Left kidney (tissue), 8 donors: ENCODE data around the gene CIB1. TPM values are rescaled to one million over a fixed set of nuclear protein-coding genes. Genes with fewer than 3 reads are reported as not detected.
"Not testable (repeated sequence)": the region's sequence is repeated elsewhere in the genome, so short reads cannot be mapped to it uniquely, and the experiment has no call there.

Source experiments
- DNase-seq: peaks from one replicate; pipeline ENCODE4 v3.0.0-alpha.2; 2013
- long read RNA-seq, 8 donors: transcript quantifications; one replicate each; lab custom pipeline, GENCODE V29; 2026
- polyA plus RNA-seq: library from polyadenylated mRNA; unstranded; fragments of 120-200 nt; gene quantifications from one replicate; pipeline ENCODE4 v1.2.1, GENCODE V29; 2013; ENCODE audit not compliant: insufficient read length

CIB1 gene
- 49.4 TPM for polyA plus RNA-seq
- long read RNA-seq, donor 1, transcript CIB1-201 (7 exons, 1,247 nt) = major isoform, 24 of 30 reads
- long read RNA-seq, donor 1, partial matches to known transcripts = 6 of 30 reads
- long read RNA-seq, donor 1, other reads (novel, unspliced or antisense) = 0 of 30 reads
- long read RNA-seq, donor 2, transcript CIB1-201 (7 exons, 1,247 nt) = major isoform, 31 of 37 reads
- long read RNA-seq, donor 2, partial matches to known transcripts = 6 of 37 reads
- long read RNA-seq, donor 2, other reads (novel, unspliced or antisense) = 0 of 37 reads
- long read RNA-seq, donor 3, transcript CIB1-201 (7 exons, 1,247 nt) = major isoform, 23 of 34 reads
- long read RNA-seq, donor 3, partial matches to known transcripts = 11 of 34 reads
- long read RNA-seq, donor 3, other reads (novel, unspliced or antisense) = 0 of 34 reads
- long read RNA-seq, donor 4, transcript CIB1-201 (7 exons, 1,247 nt) = major isoform, 5 of 5 reads
- long read RNA-seq, donor 4, partial matches to known transcripts = 0 of 5 reads
- long read RNA-seq, donor 4, other reads (novel, unspliced or antisense) = 0 of 5 reads
- long read RNA-seq, donor 5, transcript CIB1-201 (7 exons, 1,247 nt) = major isoform, 46 of 66 reads
- long read RNA-seq, donor 5, partial matches to known transcripts = 13 of 66 reads
- long read RNA-seq, donor 5, other reads (novel, unspliced or antisense) = 6 of 66 reads
- long read RNA-seq, donor 6, transcript CIB1-201 (7 exons, 1,247 nt) = major isoform, 21 of 27 reads
- long read RNA-seq, donor 6, partial matches to known transcripts = 6 of 27 reads
- long read RNA-seq, donor 6, other reads (novel, unspliced or antisense) = 0 of 27 reads
- long read RNA-seq, donor 7, transcript CIB1-201 (7 exons, 1,247 nt) = major isoform, 41 of 66 reads
- long read RNA-seq, donor 7, partial matches to known transcripts = 25 of 66 reads
- long read RNA-seq, donor 7, other reads (novel, unspliced or antisense) = 0 of 66 reads
- long read RNA-seq, donor 8, transcript CIB1-201 (7 exons, 1,247 nt) = major isoform, 16 of 16 reads
- long read RNA-seq, donor 8, partial matches to known transcripts = 0 of 16 reads
- long read RNA-seq, donor 8, other reads (novel, unspliced or antisense) = 0 of 16 reads

DNA sequence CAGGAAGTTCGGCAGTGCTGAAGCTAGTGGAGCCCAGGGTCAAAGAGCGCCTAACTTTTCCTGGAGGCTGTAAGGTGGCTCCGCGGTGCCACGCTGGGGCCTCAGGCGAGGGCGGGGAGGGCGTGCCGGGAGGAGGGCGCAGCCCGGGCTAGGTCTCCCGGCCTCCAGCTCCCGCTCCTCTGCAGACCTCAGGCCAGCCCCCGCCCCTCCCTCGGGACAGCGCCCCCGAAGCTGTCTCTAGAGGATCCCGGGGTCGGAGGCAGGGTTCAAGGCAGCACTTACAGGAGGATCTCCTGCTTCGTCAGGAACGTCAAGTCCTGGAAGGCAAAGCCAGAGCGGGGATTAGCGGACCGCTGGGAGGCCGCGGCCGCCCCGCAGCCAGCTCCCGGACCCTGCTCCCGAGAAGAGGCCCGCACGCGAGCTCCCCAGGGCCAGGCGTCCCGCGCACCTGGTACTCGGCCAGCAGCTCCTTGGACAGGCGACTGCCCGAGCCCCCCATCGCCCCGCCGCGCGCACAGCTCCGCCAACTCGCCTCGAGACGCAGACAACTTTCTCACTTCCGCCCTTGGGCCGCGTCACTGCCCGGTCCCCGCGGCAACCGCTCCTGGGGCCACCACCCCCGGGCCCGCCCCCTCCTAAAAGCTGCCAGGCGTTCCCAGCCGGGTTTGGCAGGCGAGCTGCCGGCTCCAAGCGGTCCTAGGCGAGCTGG is at the start of gene CIB1:
Gene CIB1 (minus strand): TSS at position 555 of the 709 bp plus-strand sequence. CDS start 56 bp downstream, at position 499.
- peak; percentile 94 for DNase-seq

DNA sequence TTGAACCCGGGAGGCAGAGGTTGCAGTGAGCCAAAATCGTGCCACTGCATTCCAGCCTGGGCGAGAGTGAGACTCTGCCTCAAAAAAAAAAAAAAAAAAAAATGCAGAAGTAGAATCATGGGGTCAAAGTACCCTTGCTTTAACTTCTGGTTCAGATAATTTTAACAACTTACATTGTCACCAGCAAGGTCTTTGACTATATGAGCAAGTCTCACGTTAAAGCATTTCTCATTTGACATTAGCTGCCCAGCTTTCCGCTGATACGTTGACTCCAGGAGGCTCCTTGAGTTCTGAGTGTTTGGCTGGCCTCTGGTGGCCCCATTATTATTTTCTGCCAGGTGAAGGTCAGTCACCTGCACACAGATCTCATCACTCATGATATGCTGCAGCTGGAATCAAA is 47.9 kb upstream of the CIB1 start:
- DNase-seq = not testable (repeated sequence)

DNA sequence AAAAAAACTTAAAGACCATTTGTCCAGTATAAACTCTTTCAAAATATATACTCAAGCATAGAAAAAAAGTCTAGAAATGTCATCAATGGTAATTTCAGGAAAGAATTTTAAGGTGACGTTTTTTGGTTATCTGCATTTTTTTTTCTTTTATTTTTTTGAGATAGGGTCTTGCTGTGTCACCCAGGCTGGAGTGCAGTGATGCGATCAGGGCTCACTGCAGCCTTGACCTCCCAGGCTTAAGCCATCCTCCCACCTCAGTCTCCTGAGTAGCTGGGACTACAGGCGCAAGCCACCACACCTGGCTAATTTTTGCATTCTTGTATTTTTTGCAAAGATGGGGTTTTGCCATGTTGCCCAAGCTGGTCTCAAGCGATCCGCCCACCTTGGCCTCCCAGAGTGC is 47.0 kb upstream of the CIB1 start:
- not testable (repeated sequence) for DNase-seq

DNA sequence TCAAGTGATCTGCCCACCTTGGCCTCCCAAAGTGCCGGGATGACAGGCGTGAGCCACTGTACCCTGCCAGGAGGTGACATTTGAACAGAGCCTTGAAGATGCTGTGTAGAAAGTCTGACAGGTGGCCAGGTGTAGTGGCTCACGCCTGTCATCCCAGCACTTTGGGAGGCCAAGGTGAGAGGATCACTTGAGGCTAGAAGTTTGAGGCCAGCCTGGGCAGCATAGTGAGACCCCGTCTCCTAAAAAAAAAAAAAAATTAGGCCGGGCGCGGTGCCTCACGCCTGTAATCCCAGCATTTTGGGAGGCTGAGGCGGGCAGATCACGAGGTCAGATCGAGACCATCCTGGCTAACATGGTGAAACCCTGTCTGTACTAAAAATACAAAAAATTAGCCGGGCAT is 44.7 kb upstream of the CIB1 start:
- DNase-seq = not testable (repeated sequence)

DNA sequence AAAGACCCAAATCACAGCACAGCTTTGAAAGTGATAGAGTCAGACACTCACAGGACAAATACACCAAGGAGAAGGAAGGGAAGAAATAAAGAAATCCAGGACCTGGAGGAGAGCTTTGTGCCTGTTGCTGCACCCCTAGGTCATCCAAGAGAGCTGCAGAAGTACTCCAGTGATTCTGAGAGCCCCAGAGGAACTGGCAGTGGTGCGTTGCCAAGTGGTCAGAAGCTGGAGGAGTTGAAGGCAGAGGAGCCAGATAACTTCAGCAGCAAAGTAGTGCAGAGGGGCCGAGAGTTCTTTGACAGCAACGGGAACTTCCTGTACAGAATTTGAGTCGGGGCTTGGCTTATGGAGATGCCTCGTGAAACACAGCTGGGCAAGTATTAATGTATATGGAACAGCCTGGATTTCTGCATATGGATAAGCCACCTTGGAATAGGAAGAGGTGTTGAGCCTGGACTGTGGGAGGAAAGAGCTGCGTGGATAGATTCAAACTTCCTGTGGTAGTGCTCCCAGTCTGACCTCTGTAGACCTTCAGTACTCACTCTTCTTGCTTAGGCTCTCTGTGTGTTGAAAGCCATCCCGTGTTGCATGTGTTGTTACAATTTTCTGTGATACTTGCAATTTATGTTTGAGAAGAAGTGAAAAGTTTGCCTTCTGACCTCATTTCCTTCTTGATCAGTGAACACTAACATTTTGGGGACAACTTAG is 37.9 kb upstream of the CIB1 start:
- DNase-seq = no peak

DNA sequence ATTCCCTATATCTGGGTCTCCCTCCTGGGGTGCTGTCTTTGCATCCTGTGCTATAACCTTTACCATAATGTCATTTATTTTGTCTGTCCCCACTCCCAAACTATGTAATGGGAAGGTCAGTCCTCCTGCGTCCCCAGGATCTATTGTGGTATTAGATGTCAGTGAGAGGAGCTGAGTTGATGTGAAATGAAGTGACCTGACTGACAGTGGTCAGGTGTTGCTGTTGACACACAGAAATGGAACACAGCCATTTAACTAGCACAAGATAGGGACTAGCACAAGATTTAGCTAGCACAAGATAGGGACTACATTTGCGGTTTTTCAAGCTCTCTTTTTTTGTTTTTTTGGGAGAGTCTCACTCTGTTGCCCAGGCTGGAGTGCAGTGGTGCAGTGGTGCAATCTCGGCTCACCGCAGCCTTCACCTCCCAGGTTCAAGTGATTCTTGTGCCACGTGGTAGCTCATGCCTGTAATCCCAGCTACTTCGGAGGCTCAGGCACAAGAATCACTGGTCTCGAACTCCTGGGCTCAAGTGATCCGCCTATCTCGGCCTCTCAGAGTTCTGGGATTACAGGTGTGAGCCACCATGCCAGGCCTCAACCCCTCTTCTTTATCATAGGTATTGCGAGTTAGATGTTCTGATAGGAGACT is 36.9 kb upstream of the CIB1 start:
- no peak for DNase-seq

DNA sequence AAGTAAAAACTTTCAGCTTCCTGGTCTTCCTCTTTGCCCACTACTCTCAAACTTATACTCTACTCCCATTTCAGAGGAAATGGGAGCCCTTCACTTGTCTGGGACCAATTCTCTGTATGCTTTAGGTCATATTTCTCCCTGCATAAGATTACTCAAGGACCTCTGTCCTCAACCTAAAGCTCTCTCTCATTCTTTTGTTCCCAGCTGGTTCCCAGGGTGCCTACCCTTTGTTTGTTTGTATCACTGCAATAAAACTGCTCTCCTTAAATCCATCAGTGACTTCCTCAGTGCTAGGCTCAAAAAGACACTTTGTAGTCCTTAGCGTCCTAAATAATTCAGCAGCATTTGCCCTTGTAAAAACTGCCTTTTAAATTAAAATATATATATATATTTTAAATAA is 34.7 kb upstream of the CIB1 start:
- DNase-seq = no peak

DNA sequence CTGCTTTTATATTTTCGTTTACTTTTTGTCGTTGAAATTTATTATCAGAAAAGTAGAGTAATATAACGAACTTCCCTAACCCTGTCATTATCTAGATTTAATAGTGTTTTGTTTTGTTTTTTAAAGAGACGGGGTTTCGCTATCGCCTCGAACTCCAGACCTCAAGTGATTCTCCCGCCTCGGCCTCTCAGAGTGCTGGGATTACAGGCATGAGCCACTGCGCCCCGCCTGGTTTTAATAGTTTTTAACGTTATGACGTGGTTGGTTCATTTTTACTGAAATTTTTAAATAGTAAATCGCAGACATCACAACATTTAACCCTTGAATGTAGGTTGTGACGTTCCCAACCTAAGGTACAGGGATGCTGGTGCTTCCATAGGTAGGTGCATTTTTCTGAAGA is 32.7 kb upstream of the CIB1 start:
- no peak for DNase-seq

DNA sequence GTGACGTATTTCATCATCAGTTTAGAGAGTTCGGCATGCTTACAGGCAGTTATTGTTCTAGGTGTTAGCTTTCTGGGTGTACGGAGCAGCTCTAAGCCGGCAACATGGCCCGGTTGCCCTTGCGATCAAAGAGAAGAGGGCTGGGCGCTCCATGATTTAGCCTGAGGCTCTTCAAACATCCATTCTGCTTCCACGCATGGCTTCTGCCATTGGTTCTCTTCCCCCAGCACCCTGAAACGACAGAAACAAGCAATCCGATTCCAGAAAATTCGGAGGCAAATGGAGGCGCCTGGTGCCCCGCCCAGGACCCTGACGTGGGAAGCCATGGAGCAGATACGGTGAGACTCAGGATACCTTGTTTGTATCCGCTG is 32.3 kb upstream of the CIB1 start:
- DNase-seq = no peak

DNA sequence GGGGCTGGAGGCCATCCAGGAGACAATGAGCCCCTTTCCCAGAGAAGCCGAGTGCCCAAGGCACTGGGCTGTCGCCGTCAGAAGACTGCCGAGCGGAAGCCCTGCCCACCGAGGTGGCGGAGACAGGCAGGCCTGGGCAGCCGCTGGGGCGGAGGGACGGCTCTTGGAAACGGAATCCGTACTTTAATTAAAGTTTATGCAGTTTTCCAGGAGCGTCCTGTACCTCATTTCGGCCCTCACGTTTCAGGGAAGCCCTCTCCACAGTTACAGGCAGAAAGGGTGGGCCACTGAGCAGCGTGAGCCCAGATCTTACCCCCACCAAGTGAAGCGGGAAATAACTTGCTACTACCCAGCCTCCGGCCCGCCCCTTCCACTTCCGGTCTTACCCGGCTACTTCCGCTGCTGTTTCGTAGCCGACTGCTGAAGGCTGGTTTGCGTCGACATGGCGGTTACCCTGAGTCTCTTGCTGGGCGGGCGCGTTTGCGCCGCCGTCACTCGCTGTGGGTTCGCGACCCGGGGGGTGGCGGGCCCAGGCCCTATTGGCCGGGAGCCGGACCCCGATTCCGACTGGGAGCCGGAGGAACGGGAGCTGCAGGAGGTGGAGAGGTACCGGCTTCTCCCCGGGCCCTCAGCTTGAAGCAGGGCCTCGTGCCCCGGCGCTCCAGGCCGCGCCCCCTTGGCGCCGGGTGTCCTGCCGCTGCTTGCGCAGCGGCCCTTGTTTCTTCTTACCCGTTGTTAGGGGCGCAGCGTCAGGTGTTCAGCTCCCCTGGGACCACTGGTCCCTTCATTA is 31.7 kb upstream of the CIB1 start, which contains the start of gene NGRN:
Gene NGRN (plus strand): TSS at position 402 of the 790 bp plus-strand sequence. CDS start 41 bp downstream, at position 443.
- DNase-seq = peak; percentile 93

DNA sequence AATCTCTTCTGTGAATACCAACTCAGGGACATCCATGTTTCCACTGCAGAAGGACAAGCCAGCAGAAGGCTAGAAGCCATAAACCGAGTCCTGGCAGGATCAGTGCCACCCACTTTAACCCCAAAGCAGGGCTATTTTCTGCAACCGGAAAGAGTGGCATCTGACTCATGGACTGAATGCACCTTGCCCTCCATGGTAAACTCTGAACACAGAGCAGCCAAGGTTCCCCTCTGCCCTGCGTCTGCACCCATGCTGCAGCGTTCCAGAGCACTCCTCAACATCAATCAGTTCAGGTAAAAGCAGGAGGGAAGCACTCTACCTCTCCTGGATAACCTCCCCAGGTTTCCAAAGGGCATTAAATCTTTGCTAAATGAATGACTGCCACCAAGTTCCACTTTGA is 30.9 kb upstream of the CIB1 start:
- DNase-seq = no peak

DNA sequence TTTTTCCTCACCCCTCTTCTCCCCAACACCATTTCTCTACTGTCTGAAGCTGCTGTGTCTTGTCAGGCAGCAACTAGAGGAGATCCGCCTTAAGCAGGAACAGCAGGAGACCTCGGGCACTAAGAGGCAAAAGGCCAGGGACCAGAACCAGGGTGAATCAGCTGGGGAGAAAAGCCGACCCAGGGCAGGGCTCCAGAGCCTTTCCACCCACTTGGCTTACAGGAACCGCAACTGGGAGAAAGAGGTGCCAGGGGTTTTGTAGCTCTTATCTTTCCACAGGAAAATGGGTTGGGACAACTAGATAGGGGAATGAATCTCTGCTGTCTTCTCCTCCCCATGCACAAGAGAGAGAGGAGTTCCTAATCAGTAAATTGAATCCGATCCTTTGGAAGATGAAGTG is 28.7 kb upstream of the CIB1 start:
- no peak for DNase-seq

DNA sequence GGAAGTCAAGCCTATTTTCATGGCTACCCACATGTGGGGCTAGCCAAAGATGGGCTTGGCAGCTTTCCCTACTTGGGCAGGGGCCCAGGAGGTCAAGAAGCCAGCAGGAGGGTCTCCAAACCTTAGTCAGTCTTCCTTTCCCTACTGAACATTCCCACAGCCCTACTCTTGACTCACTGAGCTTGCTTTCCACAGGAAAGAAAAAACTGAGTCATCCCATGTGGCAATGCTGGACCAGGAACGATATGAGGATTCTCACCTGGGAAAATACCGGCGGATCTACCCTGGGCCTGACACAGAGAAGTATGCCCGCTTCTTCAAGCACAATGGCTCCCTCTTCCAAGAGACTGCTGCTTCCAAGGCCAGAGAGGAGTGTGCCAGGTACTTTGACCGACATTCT is 28.1 kb upstream of the CIB1 start:
- DNase-seq = no peak

DNA sequence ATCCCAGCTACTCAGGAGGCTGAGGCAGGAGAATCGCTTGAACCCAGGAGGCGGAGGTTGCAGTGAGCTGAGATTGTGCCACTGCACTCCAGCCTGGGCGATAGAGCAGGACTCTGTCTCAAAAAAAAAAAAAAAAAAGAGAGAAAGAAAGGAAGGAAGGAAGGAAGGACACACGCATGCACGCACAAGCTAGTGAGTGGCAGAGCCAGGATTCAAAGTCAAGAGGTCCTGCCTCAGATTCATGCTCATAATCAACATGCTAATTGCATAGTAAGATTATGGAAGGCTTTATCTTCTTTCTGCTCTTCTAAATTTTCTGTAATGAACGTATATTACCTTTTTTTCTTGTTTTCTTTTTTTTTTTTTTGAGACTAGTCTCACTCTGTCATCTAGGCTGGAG is 27.0 kb upstream of the CIB1 start:
- DNase-seq = not testable (repeated sequence)

DNA sequence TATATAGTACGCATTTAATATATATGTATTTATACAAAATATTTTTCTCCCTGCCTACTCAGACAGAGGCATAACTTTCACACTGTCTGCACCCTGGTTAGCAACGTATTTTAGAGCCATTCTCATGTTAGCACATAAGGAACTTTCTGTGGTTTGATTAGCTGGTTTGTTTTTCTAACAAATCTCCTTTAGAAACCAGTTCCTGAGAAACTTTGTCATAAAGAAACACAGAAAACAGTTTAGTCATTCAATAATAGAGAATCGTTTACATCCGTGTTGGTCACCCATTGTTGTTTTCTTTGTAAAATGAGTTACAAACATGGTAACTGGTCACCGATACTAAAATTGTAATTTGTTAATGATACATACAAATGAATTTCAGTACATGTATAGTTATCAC is 25.8 kb upstream of the CIB1 start:
- DNase-seq = no peak

DNA sequence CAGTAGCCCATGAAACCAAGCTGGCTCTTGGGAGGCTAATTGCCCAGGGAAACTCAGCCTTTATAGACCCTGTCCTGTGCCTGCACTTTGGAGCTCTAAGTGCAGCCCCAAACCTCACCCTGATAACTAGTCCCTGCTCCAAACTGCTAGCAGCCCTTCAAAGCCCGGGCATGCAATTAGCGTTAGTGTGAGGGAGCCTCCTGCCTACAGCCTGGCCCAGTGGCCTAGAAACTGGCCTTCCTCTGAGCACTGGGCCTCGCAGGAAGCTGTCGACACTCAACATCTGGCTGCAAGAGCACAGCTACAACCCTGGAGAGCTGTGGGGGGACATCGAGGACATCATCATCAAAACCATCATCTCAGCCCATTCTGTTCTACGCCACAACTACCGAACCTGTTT is 24.0 kb upstream of the CIB1 start:
- no peak for DNase-seq

DNA sequence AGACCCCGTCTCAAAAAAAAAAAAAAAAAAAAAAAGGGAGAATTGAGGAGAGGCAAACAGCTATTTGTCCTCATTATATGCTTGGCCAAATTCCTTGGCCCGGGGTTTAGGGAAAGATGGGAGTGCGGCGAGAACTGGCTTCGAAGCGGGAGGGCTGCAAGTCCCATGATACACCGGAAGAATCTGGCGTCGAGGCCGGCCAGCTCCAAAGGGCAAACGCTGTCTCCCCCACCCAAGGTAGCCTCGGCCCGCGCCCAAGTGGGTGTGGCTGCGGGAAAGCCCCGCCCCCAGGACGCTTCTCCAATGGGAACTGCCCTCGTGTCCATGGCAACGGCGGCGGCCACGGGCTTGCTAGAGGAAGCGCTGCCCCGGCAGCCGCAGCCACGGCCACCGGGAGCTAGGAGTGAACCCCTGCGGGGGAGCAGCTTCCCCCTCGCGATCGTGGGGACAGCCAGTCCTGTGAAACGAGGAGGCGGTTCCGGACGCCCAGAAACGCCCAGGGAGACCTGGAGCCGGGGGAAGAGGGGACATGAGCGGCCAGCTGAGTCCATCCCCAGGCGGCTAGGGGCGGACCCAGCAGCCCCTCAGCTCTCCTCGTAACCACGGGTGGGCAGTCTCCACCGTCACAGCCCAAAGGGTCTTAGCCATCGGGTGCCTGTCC is 15.6 kb upstream of the CIB1 start, which contains the start of gene TTLL13:
Gene TTLL13 (plus strand): TSS at position 354 of the 661 bp plus-strand sequence. CDS start 1,075 bp downstream, outside the sequence.
- DNase-seq = peak; percentile 90

DNA sequence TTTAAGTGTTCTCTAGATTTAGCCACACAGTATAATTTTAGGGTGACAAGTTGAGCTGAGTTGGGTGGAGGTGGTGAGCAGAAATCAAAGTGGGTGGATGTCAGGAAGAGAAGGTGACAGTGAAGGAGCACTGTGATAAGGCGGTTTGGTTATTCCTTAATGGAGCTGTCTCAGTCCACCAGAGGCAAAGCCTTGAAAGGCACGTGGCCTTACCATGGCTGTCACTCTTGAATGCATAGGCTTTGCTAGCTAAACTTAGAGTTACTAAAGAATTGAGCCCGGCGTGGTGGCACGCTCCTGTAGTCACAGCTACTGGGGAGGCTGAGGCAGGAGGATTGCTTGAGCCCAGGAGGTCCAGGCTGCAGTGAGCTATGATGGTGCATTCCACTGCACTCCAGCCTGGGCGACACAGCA is 15.1 kb upstream of the CIB1 start:
- DNase-seq = no peak
